ENCODE measurements around the gene CRIP2.

DNA sequence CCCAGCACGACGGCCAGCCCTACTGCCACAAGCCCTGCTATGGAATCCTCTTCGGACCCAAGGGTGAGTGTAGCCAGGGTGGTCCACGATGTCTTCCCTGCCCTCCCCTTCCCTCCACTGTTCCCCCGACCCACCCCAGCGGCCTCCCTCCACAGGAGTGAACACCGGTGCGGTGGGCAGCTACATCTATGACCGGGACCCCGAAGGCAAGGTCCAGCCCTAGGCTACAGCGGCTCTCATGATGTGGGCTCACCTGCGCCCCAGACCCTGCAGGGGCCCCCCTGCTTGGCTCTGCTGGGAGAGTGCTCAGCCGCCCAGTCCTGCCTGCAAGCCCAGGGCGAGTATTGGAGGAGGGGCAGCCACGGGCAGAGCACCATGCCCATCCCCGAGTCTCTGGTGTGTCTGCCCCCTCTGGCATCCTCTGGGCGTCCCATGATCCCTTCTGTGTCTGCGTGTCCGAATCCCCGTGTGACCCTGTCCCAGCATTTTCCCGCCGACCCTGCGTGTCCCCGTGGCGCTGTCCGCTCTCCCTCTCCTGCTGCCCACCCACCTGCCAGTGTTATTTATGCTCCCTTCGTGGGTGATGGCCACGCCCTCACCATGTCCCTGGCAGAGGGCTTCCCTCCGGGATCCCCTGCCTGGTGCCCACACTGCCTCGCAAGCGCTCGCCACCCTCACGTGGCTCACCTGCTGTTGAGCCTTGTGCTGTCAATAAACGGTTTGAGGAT lies 5.0 kb downstream of the CRIP2 start:
- TF ChIP-seq, protein P1, sequence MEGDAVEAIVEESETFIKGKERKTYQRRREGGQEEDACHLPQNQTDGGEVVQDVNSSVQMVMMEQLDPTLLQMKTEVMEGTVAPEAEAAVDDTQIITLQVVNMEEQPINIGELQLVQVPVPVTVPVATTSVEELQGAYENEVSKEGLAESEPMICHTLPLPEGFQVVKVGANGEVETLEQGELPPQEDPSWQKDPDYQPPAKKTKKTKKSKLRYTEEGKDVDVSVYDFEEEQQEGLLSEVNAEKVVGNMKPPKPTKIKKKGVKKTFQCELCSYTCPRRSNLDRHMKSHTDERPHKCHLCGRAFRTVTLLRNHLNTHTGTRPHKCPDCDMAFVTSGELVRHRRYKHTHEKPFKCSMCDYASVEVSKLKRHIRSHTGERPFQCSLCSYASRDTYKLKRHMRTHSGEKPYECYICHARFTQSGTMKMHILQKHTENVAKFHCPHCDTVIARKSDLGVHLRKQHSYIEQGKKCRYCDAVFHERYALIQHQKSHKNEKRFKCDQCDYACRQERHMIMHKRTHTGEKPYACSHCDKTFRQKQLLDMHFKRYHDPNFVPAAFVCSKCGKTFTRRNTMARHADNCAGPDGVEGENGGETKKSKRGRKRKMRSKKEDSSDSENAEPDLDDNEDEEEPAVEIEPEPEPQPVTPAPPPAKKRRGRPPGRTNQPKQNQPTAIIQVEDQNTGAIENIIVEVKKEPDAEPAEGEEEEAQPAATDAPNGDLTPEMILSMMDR (conservative IDR thresholded peaks at IDR 0.05; ENCODE audit: low read depth, low read length) = no peak
- TF ChIP-seq RCOR1 (IDR thresholded peaks at IDR 0.05; ENCODE audit: insufficient replicate concordance, low read length) (no peak), POLR2A (IDR thresholded peaks at IDR 0.05; ENCODE audit: low read depth, low read length) (no peak), CEBPB (IDR thresholded peaks at IDR 0.05; ENCODE audit: low read depth, low read length) (no peak), BHLHE40 (IDR thresholded peaks at IDR 0.05; ENCODE audit: low read depth, low read length) (no peak), MAZ (IDR thresholded peaks at IDR 0.05; ENCODE audit: borderline replicate concordance, low read depth, low read length) (no peak), NFE2L2 (IDR thresholded peaks at IDR 0.05; ENCODE audit: low read depth, low read length) (no peak), MAFK (IDR thresholded peaks at IDR 0.05; ENCODE audit: low read depth, low read length) (no peak), CHD1 (IDR thresholded peaks at IDR 0.05; ENCODE audit: low read depth, low read length) (no peak), MXI1 (IDR thresholded peaks at IDR 0.05; ENCODE audit: borderline replicate concordance, low read depth, low read length) (no peak), RAD21 (IDR thresholded peaks at IDR 0.05; ENCODE audit: low read length) (no peak)
- TF ChIP-seq, protein P2, sequence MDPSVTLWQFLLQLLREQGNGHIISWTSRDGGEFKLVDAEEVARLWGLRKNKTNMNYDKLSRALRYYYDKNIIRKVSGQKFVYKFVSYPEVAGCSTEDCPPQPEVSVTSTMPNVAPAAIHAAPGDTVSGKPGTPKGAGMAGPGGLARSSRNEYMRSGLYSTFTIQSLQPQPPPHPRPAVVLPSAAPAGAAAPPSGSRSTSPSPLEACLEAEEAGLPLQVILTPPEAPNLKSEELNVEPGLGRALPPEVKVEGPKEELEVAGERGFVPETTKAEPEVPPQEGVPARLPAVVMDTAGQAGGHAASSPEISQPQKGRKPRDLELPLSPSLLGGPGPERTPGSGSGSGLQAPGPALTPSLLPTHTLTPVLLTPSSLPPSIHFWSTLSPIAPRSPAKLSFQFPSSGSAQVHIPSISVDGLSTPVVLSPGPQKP (IDR thresholded peaks at IDR 0.05; ENCODE audit: borderline replicate concordance, low read depth, low read length) = no peak
- TF ChIP-seq, protein P3, sequence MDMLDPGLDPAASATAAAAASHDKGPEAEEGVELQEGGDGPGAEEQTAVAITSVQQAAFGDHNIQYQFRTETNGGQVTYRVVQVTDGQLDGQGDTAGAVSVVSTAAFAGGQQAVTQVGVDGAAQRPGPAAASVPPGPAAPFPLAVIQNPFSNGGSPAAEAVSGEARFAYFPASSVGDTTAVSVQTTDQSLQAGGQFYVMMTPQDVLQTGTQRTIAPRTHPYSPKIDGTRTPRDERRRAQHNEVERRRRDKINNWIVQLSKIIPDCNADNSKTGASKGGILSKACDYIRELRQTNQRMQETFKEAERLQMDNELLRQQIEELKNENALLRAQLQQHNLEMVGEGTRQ (IDR thresholded peaks at IDR 0.05; ENCODE audit: low read depth, low read length) = no peak
